Suprapubic skin (tissue), 4 donors: ENCODE results near the gene HPGDS.

Source experiments
- EP300 ChIP-seq: sonication (generic); formaldehyde crosslinking; IDR thresholded peaks from one replicate; pipeline ENCODE4 v1.6.1; 2017; ENCODE audit warnings: antibody characterized with exemption
- POLR2A ChIP-seq, 2 donors: fragments of 450-650 bp; IDR thresholded peaks; one replicate each; pipeline ENCODE4 v1.6.1; 2017; ENCODE audit warnings: antibody characterized with exemption in 2 of 2, mild to moderate bottlenecking in 2 of 2, moderate library complexity in 2 of 2
- POLR2AphosphoS5 ChIP-seq, 3 donors: sonication (generic); formaldehyde crosslinking; IDR thresholded peaks; one replicate each; pipeline ENCODE4 v1.6.1; 2017; ENCODE audit warnings: antibody characterized with exemption in 3 of 3
- TF ChIP-seq, protein P1 (sequence below), 2 donors: fragments of 200-600 bp in 1 of 2; fragments of 450-650 bp in 1 of 2; sonication (generic) in 1 of 2; IDR thresholded peaks; one replicate each; pipeline ENCODE4 v1.5.1; 2016 to 2019; ENCODE audit warnings: antibody characterized with exemption in 2 of 2, mild to moderate bottlenecking in 1 of 2, moderate library complexity in 1 of 2

- TF ChIP-seq, protein P1, sequence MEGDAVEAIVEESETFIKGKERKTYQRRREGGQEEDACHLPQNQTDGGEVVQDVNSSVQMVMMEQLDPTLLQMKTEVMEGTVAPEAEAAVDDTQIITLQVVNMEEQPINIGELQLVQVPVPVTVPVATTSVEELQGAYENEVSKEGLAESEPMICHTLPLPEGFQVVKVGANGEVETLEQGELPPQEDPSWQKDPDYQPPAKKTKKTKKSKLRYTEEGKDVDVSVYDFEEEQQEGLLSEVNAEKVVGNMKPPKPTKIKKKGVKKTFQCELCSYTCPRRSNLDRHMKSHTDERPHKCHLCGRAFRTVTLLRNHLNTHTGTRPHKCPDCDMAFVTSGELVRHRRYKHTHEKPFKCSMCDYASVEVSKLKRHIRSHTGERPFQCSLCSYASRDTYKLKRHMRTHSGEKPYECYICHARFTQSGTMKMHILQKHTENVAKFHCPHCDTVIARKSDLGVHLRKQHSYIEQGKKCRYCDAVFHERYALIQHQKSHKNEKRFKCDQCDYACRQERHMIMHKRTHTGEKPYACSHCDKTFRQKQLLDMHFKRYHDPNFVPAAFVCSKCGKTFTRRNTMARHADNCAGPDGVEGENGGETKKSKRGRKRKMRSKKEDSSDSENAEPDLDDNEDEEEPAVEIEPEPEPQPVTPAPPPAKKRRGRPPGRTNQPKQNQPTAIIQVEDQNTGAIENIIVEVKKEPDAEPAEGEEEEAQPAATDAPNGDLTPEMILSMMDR (IDR thresholded peaks at IDR 0.05) = no peak
- TF ChIP-seq EP300 (no peak), POLR2A (IDR thresholded peaks at IDR 0.05) (no peak), POLR2AphosphoS5 (IDR thresholded peaks at IDR 0.05) (no peak)
Measured at GRCh38 chr4:94298725-94299252, 43.8 kb downstream of the HPGDS start.
